Ovary (tissue), 9 donors: ENCODE measurements around the gene RMND5B. TPM values are rescaled to one million over a fixed set of nuclear protein-coding genes. Genes with fewer than 3 reads are reported as not detected.

Experiments
- DNase-seq, 5 donors: peaks; one replicate each; pipeline ENCODE4 v3.0.0-alpha.2; 2019 to 2020
- H3K27ac ChIP-seq, 2 donors: fragments of 200-600 bp; one replicate each; pipeline versions ENCODE4 v1.5.1 to v1.8.0; 2019 to 2022
- H3K27me3 ChIP-seq: fragments of 200-600 bp; one replicate; pipeline ENCODE4 v1.8.0; 2022
- H3K36me3 ChIP-seq: fragments of 200-600 bp; sonication (generic); one replicate; pipeline ENCODE4 v1.5.1; 2019
- H3K4me1 ChIP-seq: one replicate; pipeline ENCODE4 v1.8.1; 2013; ENCODE audit warnings: mild to moderate bottlenecking, moderate library complexity; ENCODE audit not compliant: insufficient read depth
- H3K4me3 ChIP-seq: fragments of 200-600 bp; sonication (generic); one replicate; pipeline ENCODE4 v1.5.1; 2017
- H3K9me3 ChIP-seq, 2 donors: fragments of 200-600 bp in 1 of 2; sonication (generic) in 1 of 2; one replicate each; pipeline versions ENCODE4 v1.5.1 to v1.8.1; 2013 to 2019; ENCODE audit warnings: mild to moderate bottlenecking in 1 of 2, moderate library complexity in 1 of 2
- CTCF ChIP-seq, 3 donors: fragments of 450-650 bp in 2 of 3; fragments of 200-600 bp in 1 of 3; IDR thresholded peaks; one replicate each; pipeline versions ENCODE4 v1.5.1 to v1.8.0; 2016 to 2022; ENCODE audit warnings: antibody characterized with exemption in 3 of 3, mild to moderate bottlenecking in 1 of 3
- EP300 ChIP-seq: sonication (generic); formaldehyde crosslinking; IDR thresholded peaks from one replicate; pipeline ENCODE4 v1.6.1; 2017; ENCODE audit warnings: antibody characterized with exemption
- POLR2A ChIP-seq: fragments of 450-650 bp; IDR thresholded peaks from one replicate; pipeline ENCODE4 v1.6.1; 2017; ENCODE audit warnings: antibody characterized with exemption, mild to moderate bottlenecking, moderate library complexity
- WGBS, 3 donors: extraction: QIAGEN DNeasy Blood & Tissue Kit in 1 of 3; methylation state at CpG; one replicate each; pipeline versions ENCODE4 v1.1.5 to v1.1.7; 2013 to 2017; 5-methylcytosine and 5-hydroxymethylcytosine counted together
- intact Hi-C, 4 donors: fragments of 100-400 bp; cut with DNase I; formaldehyde crosslinking; loops; one replicate each; pipeline versions ENCODE4 v1.11.0 to v1.15.1; 2022 to 2023
- polyA plus RNA-seq, 2 donors: library from polyadenylated mRNA; stranded (reverse); fragments of 200-250 nt in 1 of 2; fragments of 350-450 nt in 1 of 2; fragmentation: Illumina TruSeq in 1 of 2; extraction: RNeasy Lipid Tissue Mini Kit (QIAGEN cat#74804) in 1 of 2; gene quantifications; one replicate each; pipeline ENCODE4 v1.2.3, GENCODE V29; 2013 to 2014
- total RNA-seq, 7 donors: library from RNA; depleted of rRNA in 2 of 7; stranded (reverse); fragments of >200 nt in 2 of 7; fragmentation: NEBNext Ultra II Directional in 3 of 7; extraction: Animal tissue kit (Norgen Biotek cat#: 25700) in 3 of 7; gene quantifications; one replicate each; pipeline versions ENCODE4 v1.1.0 to v1.2.4, GENCODE V29; 2016 to 2023
- donor health status: DM: no; HTN: no; CAD: no; lungs with moderate emphysema.
- donor health status: DM: no; HTN: no; CAD: no.
- donor health status: Bipolar disorder and iron deficiency.
- donor health status: DM: yes; HTN: yes; CAD: no.
- donor health status: DM: no; HTN: no; CAD: no.
- donor health status: DM: yes; HTN: yes; CAD: no.

The RMND5B gene
- total and polyA plus RNA-seq, 9 donors: 13.8 to 43.2 (median 31.2) TPM

GRCh38 chr5:178191661-178192060 is 60.8 kb downstream of the RMND5B start:
- Histone ChIP-seq H3K27ac (no peak overlapping the region), H3K36me3 (no peaks in the 10 kb centered on the region), H3K9me3 (no peaks in the 10 kb centered on the region), H3K4me1 (no peaks in the 10 kb centered on the region), H3K27me3 (no peaks in the 10 kb centered on the region), H3K4me3 (no peak overlapping the region)
- intact Hi-C loops: no loop called here
- WGBS, 3 donors: 73 to 86% (median 79%) methylated on average over 4 of the region's 4 CpGs
- no peak for DNase-seq
- TF ChIP-seq CTCF (IDR thresholded peaks at IDR 0.05) (no peak), EP300 (no peak), POLR2A (no peak)

- intact Hi-C loops: no loop called here
- 13 to 28% (median 27%) methylated on average over 2 of the region's 2 CpGs for WGBS, 3 donors
Measured at GRCh38 chr5:178192244-178192643, 61.4 kb downstream of the RMND5B start.

GRCh38 chr5:178192787-178193186 is 62.0 kb downstream of the RMND5B start:
- H3K36me3 ChIP-seq: no peaks in the 10 kb centered on the region
- intact Hi-C loops: no loop called here
- no peak overlapping the region for H3K27ac ChIP-seq
- no peaks in the 10 kb centered on the region for H3K4me1 ChIP-seq
- TF ChIP-seq EP300 (no peak), CTCF (IDR thresholded peaks at IDR 0.05) (no peak), POLR2A (no peak)
- no peak for DNase-seq
- no peaks in the 10 kb centered on the region for H3K27me3 ChIP-seq
- H3K4me3 ChIP-seq: no peak overlapping the region
- H3K9me3 ChIP-seq: no peaks in the 10 kb centered on the region
- 90 to 91% (median 91%) methylated on average over 7 of the region's 7 CpGs for WGBS, 3 donors

More at GRCh38 chr5:178192244-178192643, 61.4 kb downstream of the RMND5B start:
- no peak for TF ChIP-seq CTCF (IDR thresholded peaks at IDR 0.05)
- H3K4me3 ChIP-seq: no peak overlapping the region
- H3K9me3 ChIP-seq: no peaks in the 10 kb centered on the region
- no peak for DNase-seq
- H3K4me1 ChIP-seq: no peaks in the 10 kb centered on the region
- H3K27me3 ChIP-seq: no peaks in the 10 kb centered on the region
- no peak overlapping the region for H3K27ac ChIP-seq
- no peaks in the 10 kb centered on the region for H3K36me3 ChIP-seq

GRCh38 chr5:178193251-178193809 is 62.5 kb downstream of the RMND5B start:
- 72 to 78% (median 73%) methylated on average over 8 of the region's 8 CpGs for WGBS, 3 donors
- no peaks in the 10 kb centered on the region for H3K9me3 ChIP-seq
- intact Hi-C loops: no loop called here
- no peaks in the 10 kb centered on the region for H3K36me3 ChIP-seq
- no peak overlapping the region for H3K27ac ChIP-seq
- no peak for TF ChIP-seq POLR2A
- no peak for TF ChIP-seq EP300
- TF ChIP-seq CTCF (IDR thresholded peaks at IDR 0.05): no peak
- H3K4me3 ChIP-seq: no peak overlapping the region
- H3K4me1 ChIP-seq: no peaks in the 10 kb centered on the region
- no peak for DNase-seq
- H3K27me3 ChIP-seq: no peaks in the 10 kb centered on the region
